Uterus (tissue), 4 donors: ENCODE measurements around the gene LHX4. TPM values are rescaled to one million over a fixed set of nuclear protein-coding genes. Genes with fewer than 3 reads are reported as not detected.

ENCODE experiments used
- DNase-seq, 2 donors: peaks; one replicate each; pipeline ENCODE4 v3.0.0-alpha.2; 2019 to 2020
- H3K27ac ChIP-seq, 2 donors: fragments of 200-600 bp; sonication (generic); 1 replicate in 1 of 2; 2 replicates in 1 of 2; pipeline ENCODE4 v1.5.1; 2016 to 2018
- H3K27me3 ChIP-seq, 2 donors: fragments of 200-600 bp; sonication (generic); one replicate each; pipeline ENCODE4 v1.5.1; 2018 to 2019; ENCODE audit warnings: control low read depth in 1 of 2
- H3K36me3 ChIP-seq, 2 donors: fragments of 200-600 bp; sonication (generic); one replicate each; pipeline ENCODE4 v1.5.1; 2019; ENCODE audit warnings: control low read depth in 1 of 2
- H3K4me1 ChIP-seq, 2 donors: fragments of 200-600 bp; sonication (generic); one replicate each; pipeline ENCODE4 v1.5.1; 2018 to 2019; ENCODE audit warnings: control low read depth in 1 of 2
- H3K4me3 ChIP-seq, 2 donors: fragments of 200-600 bp; sonication (generic); 1 replicate in 1 of 2; 2 replicates in 1 of 2; pipeline ENCODE4 v1.5.1; 2018 to 2019; ENCODE audit warnings: mild to moderate bottlenecking in 1 of 2
- H3K9me3 ChIP-seq, 2 donors: fragments of 200-600 bp; sonication (generic); one replicate each; pipeline ENCODE4 v1.5.1; 2019; ENCODE audit warnings: control low read depth in 1 of 2
- POLR2A ChIP-seq, 2 donors: fragments of 450-650 bp; IDR thresholded peaks; one replicate each; pipeline ENCODE4 v1.6.1; 2016; ENCODE audit warnings: antibody characterized with exemption in 2 of 2, mild to moderate bottlenecking in 1 of 2, moderate library complexity in 1 of 2
- intact Hi-C: fragments of 100-400 bp; cut with DNase I; formaldehyde crosslinking; loops from one replicate; pipeline ENCODE4 v1.15.1; 2023; ENCODE audit warnings: low total_unique reads
- total RNA-seq, 4 donors: library from RNA; depleted of rRNA in 3 of 4; stranded (reverse); fragments of >200 nt in 3 of 4; gene quantifications; one replicate each; pipeline versions ENCODE4 v1.1.0 to v1.2.4, GENCODE V29; 2014 to 2023
- TF ChIP-seq, protein P1 (sequence below), 4 experiments: fragments of 200-600 bp in 2 of 4; fragments of 450-650 bp in 2 of 4; sonication (generic) in 2 of 4; IDR thresholded peaks; one replicate each; pipeline ENCODE4 v1.5.1; 2016 to 2019; ENCODE audit warnings: antibody characterized with exemption in 4 of 4, mild to moderate bottlenecking in 2 of 4, moderate library complexity in 1 of 4
- donor health status: DM: yes; HTN: yes; CAD: no.

The LHX4 gene
- total RNA-seq, 4 donors from 2014 or later = not detected

DNA sequence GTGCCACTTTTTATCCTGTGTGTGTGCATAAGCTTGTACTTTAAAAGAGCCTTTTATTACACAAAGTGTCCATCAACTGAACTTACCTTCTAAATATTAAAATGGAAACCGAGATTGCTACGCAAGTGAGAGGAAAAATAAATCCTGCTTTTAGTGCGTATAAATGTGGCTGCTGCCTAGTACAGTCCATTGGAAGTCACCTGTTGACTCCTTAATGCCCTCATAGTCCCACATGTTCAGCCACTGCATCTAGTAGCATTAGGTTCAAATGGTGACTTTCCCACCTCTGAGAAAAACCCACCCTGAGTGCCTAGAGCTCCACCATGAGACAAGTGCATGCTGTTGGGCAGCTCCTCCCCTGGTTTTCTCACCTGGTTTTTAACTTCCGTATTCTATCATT is 53.0 kb downstream of the LHX4 start:
- Histone ChIP-seq H3K4me3 (no peak overlapping the region), H3K27me3 (no peaks in the 10 kb centered on the region), H3K4me1 (no peaks in the 10 kb centered on the region), H3K36me3 (no peaks in the 10 kb centered on the region), H3K9me3 (no peaks in the 10 kb centered on the region), H3K27ac (no peak overlapping the region)
- TF ChIP-seq POLR2A (IDR thresholded peaks at IDR 0.05) = no peak
- TF ChIP-seq, protein P1, sequence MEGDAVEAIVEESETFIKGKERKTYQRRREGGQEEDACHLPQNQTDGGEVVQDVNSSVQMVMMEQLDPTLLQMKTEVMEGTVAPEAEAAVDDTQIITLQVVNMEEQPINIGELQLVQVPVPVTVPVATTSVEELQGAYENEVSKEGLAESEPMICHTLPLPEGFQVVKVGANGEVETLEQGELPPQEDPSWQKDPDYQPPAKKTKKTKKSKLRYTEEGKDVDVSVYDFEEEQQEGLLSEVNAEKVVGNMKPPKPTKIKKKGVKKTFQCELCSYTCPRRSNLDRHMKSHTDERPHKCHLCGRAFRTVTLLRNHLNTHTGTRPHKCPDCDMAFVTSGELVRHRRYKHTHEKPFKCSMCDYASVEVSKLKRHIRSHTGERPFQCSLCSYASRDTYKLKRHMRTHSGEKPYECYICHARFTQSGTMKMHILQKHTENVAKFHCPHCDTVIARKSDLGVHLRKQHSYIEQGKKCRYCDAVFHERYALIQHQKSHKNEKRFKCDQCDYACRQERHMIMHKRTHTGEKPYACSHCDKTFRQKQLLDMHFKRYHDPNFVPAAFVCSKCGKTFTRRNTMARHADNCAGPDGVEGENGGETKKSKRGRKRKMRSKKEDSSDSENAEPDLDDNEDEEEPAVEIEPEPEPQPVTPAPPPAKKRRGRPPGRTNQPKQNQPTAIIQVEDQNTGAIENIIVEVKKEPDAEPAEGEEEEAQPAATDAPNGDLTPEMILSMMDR (IDR thresholded peaks at IDR 0.05) = no peak
- intact Hi-C loops = no loop called here
- no peak for DNase-seq

DNA sequence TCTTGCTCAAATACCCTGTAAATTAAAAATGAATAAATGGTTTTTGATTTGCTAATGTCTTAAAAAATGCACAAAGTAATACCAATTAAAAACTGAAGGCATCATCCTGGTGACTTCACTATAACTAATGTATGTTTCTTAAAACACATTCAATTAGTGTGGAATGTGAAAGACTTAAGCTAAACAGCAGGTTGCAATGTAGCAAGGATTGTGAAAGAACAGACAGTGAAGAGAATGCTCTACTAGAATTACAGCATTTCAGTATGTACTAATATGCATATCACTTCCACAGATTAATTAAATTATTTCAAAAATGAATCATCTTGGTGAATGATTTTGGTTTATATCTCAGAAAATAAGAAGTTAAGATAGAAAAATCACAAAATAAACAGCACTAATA is 56.4 kb downstream of the LHX4 start:
- Histone ChIP-seq H3K9me3 (no peaks in the 10 kb centered on the region), H3K4me3 (no peak overlapping the region), H3K4me1 (no peaks in the 10 kb centered on the region), H3K27me3 (no peaks in the 10 kb centered on the region), H3K36me3 (no peaks in the 10 kb centered on the region), H3K27ac (no peak overlapping the region)
- DNase-seq = no peak
- no peak for TF ChIP-seq POLR2A (IDR thresholded peaks at IDR 0.05)
- TF ChIP-seq, protein P1 (IDR thresholded peaks at IDR 0.05) = no peak
- intact Hi-C loops = no loop called here

DNA sequence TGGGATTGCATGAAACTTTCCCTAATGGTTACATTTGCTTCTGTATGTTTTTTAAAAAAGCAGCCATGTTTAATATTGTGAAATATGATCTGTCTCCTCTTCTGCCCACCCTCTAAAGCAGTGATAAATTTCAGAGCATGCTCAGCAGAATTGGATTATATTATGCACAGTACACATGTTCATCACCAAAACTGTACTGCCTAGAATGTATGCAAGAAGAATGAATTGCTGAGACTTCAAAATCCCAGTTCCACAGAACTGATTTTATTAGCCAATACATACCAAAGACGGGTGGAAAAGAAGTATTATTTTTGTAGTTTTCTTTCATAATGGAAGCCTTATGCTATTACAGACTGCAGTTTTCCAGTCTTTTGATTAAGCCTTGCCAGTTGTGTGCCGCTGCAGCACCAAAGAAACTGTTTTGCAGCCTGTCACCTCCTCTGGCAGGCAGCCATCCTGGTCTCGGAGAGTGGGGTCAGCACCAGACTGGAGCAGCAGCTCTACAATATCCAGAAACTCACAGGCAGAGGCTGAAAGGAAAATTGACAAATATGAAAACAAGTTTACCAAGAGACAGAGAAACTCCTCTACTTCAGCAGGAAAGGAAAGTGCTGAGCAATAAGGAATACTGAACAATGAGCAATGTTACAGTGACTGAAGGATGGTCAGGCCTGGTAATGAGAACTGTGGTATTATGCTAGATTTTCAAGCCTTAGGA is 58.1 kb downstream of the LHX4 start:
- TF ChIP-seq POLR2A (IDR thresholded peaks at IDR 0.05) = no peak
- TF ChIP-seq, protein P1 (IDR thresholded peaks at IDR 0.05) = no peak
- intact Hi-C loops = no loop called here
- no peaks in the 10 kb centered on the region for H3K4me1 ChIP-seq
- H3K4me3 ChIP-seq = no peak overlapping the region
- no peak for DNase-seq
- H3K27me3 ChIP-seq = no peaks in the 10 kb centered on the region
- no peaks in the 10 kb centered on the region for H3K9me3 ChIP-seq
- no peaks in the 10 kb centered on the region for H3K36me3 ChIP-seq
- H3K27ac ChIP-seq = no peak overlapping the region

DNA sequence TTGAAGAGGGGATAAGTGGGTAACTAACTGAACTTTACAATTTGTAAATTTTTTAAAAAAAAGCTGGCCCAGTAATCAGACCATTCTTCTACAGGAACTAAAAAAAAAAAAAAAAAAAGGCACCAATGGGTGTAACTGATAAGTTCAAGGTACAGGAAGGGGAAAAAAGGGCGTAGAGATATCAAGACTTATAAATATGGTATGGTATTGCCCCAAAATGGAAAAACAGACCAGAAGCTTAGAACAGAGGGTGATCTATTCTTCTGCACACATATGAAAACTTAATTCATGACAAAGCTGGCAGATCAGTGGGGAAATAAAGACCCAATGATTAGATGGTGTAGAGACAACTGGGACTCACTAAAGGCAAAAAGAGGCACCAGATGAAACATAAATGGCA is 58.9 kb downstream of the LHX4 start:
- intact Hi-C loops = no loop called here
- Histone ChIP-seq H3K9me3 (no peaks in the 10 kb centered on the region), H3K4me3 (no peak overlapping the region), H3K36me3 (no peaks in the 10 kb centered on the region), H3K27ac (no peak overlapping the region), H3K27me3 (no peaks in the 10 kb centered on the region), H3K4me1 (no peaks in the 10 kb centered on the region)
- no peak for DNase-seq
- TF ChIP-seq, protein P1 (IDR thresholded peaks at IDR 0.05) = no peak
- TF ChIP-seq POLR2A (IDR thresholded peaks at IDR 0.05) = no peak

DNA sequence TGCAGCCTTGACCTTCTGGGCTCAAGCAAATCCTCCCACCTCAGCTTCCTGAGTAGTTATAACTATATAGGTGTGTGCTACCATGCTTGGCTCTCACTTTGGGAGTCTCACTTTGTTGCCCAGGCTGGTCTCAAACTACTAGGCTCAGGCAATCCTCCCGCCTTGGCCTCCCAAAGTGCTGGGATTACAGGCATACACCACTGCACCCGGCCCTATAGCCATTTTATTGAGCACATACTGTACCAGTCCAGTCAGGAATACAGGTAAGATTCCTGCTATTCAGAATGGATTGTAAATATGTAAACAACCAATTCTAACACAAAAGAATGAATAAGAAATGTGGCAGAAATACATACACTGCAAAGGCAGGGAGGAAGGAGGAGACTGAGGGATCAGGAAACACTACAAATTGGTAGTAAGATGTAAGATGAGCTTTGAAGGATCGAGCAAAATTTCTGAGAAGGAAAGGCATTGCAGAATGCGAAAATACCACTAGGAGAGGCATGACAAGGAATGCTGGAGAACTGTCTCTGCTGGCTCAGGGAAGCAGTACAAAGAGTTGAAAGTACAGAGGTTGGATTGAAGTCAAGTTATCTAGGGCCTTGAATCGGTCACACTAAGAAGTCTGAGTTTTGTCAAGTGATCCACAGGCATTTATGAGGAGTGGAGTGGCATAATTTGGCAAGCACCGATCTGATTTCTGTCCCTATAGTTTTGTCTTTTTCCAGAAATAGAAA is 60.4 kb downstream of the LHX4 start:
- intact Hi-C loops = no loop called here
- H3K27ac ChIP-seq = no peak overlapping the region
- no peaks in the 10 kb centered on the region for H3K9me3 ChIP-seq
- no peaks in the 10 kb centered on the region for H3K4me1 ChIP-seq
- H3K36me3 ChIP-seq = no peaks in the 10 kb centered on the region
- no peak overlapping the region for H3K4me3 ChIP-seq
- H3K27me3 ChIP-seq = no peaks in the 10 kb centered on the region
- DNase-seq = no peak
- no peak for TF ChIP-seq POLR2A (IDR thresholded peaks at IDR 0.05)
- TF ChIP-seq, protein P1 (IDR thresholded peaks at IDR 0.05) = no peak
